Chondrocyte (in vitro differentiated cells): Measurements from ENCODE around the gene PCDHGB4. TPM values are rescaled to one million over a fixed set of nuclear protein-coding genes. Genes with fewer than 3 reads are reported as not detected.
A peak's percentile ranks its signal among the peaks of the same experiment; 100 is the strongest.
"Not testable (repeated sequence)": the region's sequence is repeated elsewhere in the genome, so short reads cannot be mapped to it uniquely, and the experiment has no call there.

Experiments used
- DNase-seq: peaks from one replicate; pipeline ENCODE4 v3.0.0; 2021; ENCODE audit warnings: mixed read lengths, low spot score
- H3K27ac Mint-ChIP-seq: one replicate; pipeline ENCODE4 v1.8.0; 2021; ENCODE audit warnings: mild to moderate bottlenecking, moderate library complexity, mixed read lengths; ENCODE audit not compliant: unreplicated experiment
- H3K27me3 Mint-ChIP-seq: 2 replicates; pipeline ENCODE4 v1.8.0; 2021; ENCODE audit warnings: low read depth, mixed read lengths
- H3K36me3 Mint-ChIP-seq: 2 replicates; pipeline ENCODE4 v1.8.0; 2021; ENCODE audit warnings: low read depth, mixed read lengths
- H3K4me1 Mint-ChIP-seq: 2 replicates; pipeline ENCODE4 v1.8.0; 2021; ENCODE audit warnings: low read depth, mild to moderate bottlenecking, mixed read lengths
- H3K4me3 Mint-ChIP-seq: one replicate; pipeline ENCODE4 v1.8.0; 2021; ENCODE audit warnings: mild to moderate bottlenecking, moderate library complexity, mixed read lengths; ENCODE audit not compliant: unreplicated experiment
- H3K9me3 Mint-ChIP-seq: 2 replicates; pipeline ENCODE4 v1.8.0; 2021; ENCODE audit warnings: low read depth, mixed read lengths
- CTCF ChIP-seq: fragments of 200-600 bp; sonication (generic); IDR thresholded peaks from 2 replicates; pipeline ENCODE4 v1.5.0; 2021; ENCODE audit warnings: antibody characterized with exemption, mild to moderate bottlenecking, moderate library complexity
- total RNA-seq: library from RNA; stranded (reverse); gene quantifications from 3 replicates; pipeline ENCODE4 v1.2.1, GENCODE V29; 2021

PCDHGB4 gene
- total RNA-seq, 1 donor from 2014 or later, result 14.2 TPM

- Mint-ChIP-seq H3K36me3 (peaks cover 11% of the 10 kb centered on the region), H3K4me3 (no peak overlapping the region), H3K9me3 (peaks cover 51% of the 10 kb centered on the region), H3K27ac (no peak overlapping the region), H3K4me1 (no peaks in the 10 kb centered on the region), H3K27me3 (no peaks in the 10 kb centered on the region)
- DNase-seq, result no peak
- TF ChIP-seq CTCF, result no peak
These were observed 15.7 kb upstream of the PCDHGB4 start for GRCh38 chr5:141371572-141372475.

- Mint-ChIP-seq H3K4me1 (no peaks in the 10 kb centered on the region), H3K27me3 (no peaks in the 10 kb centered on the region), H3K9me3 (peaks cover 56% of the 10 kb centered on the region), H3K36me3 (peaks cover 11% of the 10 kb centered on the region), H3K27ac (no peak within 1 kb of the TSS), H3K4me3 (no peak within 1 kb of the TSS)
- no peak for DNase-seq
- TF ChIP-seq CTCF, result no peak
These were observed 13.7 kb upstream of the PCDHGB4 start, which contains the start of gene PCDHGA6 for GRCh38 chr5:141373673-141374317. PCDHGA6 (plus strand) TSS chr5:141373891; CDS start chr5:141374084, 193 bp downstream.

- no peak for DNase-seq
- Mint-ChIP-seq H3K27ac (no peak overlapping the region), H3K4me1 (no peaks in the 10 kb centered on the region), H3K36me3 (peaks cover 11% of the 10 kb centered on the region), H3K27me3 (no peaks in the 10 kb centered on the region), H3K9me3 (peaks cover 55% of the 10 kb centered on the region), H3K4me3 (no peak overlapping the region)
- TF ChIP-seq CTCF, result no peak
These were observed 12.9 kb upstream of the PCDHGB4 start for GRCh38 chr5:141374627-141375026.

GRCh38 chr5:141375444-141376155, 11.9 kb upstream of the PCDHGB4 start:
- not testable (repeated sequence) for H3K4me3 Mint-ChIP-seq, DNase-seq, H3K27ac Mint-ChIP-seq, H3K27me3 Mint-ChIP-seq, H3K4me1 Mint-ChIP-seq
- peaks cover 59% of the 10 kb centered on the region for H3K9me3 Mint-ChIP-seq
- peaks cover 11% of the 10 kb centered on the region for H3K36me3 Mint-ChIP-seq

- no peak within 1 kb of the TSS for H3K4me3 Mint-ChIP-seq
- H3K9me3 Mint-ChIP-seq, result peaks cover 51% of the 10 kb centered on the region
- no peak for TF ChIP-seq CTCF
- peaks cover 1% of the 10 kb centered on the region for H3K36me3 Mint-ChIP-seq
- peak; percentile 85 for DNase-seq
- H3K4me1 Mint-ChIP-seq, result no peaks in the 10 kb centered on the region
- H3K27ac Mint-ChIP-seq, result no peak within 1 kb of the TSS
- H3K27me3 Mint-ChIP-seq, result no peaks in the 10 kb centered on the region
These were observed 4.8 kb upstream of the PCDHGB4 start, which contains the start of gene PCDHGA7 for GRCh38 chr5:141382469-141383294. PCDHGA7 (plus strand) TSS chr5:141382742; CDS start chr5:141382900, 158 bp downstream.
